Measurements from ENCODE around the gene GEMIN5.
"Not testable (repeated sequence)": the region's sequence is repeated elsewhere in the genome, so short reads cannot be mapped to it uniquely, and the experiment has no call there.

GEMIN5 gene

GRCh38 chr5:154933537-154933936, 4.5 kb downstream of the GEMIN5 start:
- ChIA-PET CTCF (interaction anchor here (1.1 to 1.5 kb wide), 3 partner anchors 11 to 16 kb away, joined by 3 to 6 read pairs (median 3); no protein-coding TSS in a partner anchor), POLR2A (no interaction called here)
- TF ChIP-seq CTCF (IDR thresholded peaks at IDR 0.05; ENCODE audit: control extremely low read depth, extremely low read depth, low read depth, missing control alignments) = no peak
- DNase-seq (ENCODE audit: extremely low spot score) = no peak

DNA sequence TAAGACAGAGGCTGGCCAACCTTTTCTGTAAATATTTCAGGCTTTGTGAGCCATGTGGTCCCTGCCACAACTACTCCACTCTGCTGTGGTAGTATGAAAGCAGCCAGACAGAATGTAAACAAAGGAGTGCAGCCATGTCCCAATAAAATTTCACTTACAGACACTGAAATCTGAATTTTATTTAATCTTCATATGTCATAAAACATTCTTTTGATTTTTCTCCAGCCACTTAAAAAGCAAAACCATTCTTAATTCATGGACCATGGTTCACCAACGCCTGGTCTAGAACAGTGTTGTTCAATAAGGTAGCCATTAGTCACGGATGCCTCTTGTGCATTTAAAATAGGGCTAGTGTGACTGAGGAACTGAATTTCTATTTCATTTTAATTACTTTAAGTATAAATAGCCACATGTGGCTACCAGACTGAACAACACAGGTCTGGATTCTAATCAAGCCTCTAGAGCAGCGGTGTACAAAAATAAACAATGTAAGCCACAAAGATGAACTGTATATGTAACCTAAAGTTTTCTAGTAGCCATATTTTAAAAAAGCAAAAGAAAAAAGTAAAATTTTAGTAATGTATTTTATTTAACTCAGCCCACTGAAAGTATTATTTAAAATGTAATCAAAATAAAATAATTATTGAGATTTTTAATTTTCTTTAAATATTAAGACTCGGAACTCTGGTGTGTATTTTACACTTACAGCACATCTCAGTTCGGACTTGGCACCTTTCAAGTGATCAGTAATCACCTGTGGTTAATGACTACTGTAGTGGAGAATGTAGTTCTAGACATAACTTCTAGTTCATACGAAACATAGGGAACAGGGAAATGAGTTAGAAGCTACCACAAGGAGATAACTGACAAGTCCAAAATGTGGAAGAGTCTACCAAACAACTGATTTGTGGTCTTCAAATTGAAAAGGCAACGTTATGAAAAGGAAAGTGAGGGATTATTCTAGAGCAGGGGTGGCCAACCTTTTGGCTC, 14.3 kb downstream of the GEMIN5 start:
- POLR2A ChIA-PET = no interaction called here
- CTCF ChIA-PET = no interaction called here
- no peak for DNase-seq (ENCODE audit: extremely low spot score)
- TF ChIP-seq CTCF (IDR thresholded peaks at IDR 0.05; ENCODE audit: control extremely low read depth, extremely low read depth, low read depth, missing control alignments) = no peak

GRCh38 chr5:154917757-154918156, 20.3 kb downstream of the GEMIN5 start:
- CTCF ChIA-PET = interaction anchor here (1.0 to 3.7 kb wide), 8 partner anchors 9 to 50 kb away, joined by 3 to 11 read pairs (median 3); no protein-coding TSS in a partner anchor
- no peak for DNase-seq (ENCODE audit: extremely low spot score)
- POLR2A ChIA-PET = no interaction called here
- TF ChIP-seq CTCF (IDR thresholded peaks at IDR 0.05; ENCODE audit: control extremely low read depth, extremely low read depth, low read depth, missing control alignments) = no peak

DNA sequence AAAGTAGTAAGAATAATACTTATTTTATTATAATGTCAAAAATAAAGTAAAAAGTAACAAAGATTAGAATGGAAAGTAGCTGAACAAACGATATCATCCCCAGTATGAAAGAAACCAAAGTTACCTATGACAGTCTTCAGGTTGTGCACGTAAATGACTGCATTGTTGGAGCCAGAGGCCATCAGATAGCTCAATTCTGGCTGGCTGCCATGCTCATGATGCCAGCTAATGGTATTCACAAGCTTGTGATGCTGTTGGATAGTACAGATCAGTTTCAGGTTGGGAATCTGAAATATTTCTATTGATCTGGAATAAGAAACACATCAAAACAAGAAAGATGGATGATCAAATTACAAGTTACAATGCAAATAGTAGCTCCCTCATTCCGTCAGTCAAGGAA, 21.1 kb downstream of the GEMIN5 start:
- no peak for DNase-seq (ENCODE audit: extremely low spot score)
- CTCF ChIA-PET = interaction anchor here (1.0 to 3.7 kb wide), 9 partner anchors 11 to 267 kb away, joined by 3 to 11 read pairs (median 4); no protein-coding TSS in a partner anchor
- POLR2A ChIA-PET = no interaction called here
- TF ChIP-seq CTCF (IDR thresholded peaks at IDR 0.05; ENCODE audit: control extremely low read depth, extremely low read depth, low read depth, missing control alignments) = no peak

DNA sequence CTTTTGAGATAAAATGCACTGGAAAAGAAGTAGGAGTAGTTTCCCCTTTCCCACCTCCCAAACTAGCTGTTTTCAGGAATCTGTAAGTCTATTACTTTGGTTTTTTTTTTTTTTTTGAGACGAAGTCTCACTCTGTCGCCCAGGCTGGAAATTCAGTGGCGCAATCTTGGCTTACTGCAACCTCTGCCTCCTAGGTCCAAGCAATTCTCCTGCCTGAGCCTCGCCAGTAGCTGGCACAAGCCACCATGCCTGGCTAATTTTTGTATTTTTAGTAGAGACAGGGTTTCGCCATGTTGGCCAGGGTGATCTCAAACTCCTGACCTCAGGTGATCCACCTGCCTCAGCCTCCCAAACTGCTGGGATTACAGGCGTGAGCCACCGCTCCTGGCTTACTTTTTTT, 32.4 kb downstream of the GEMIN5 start:
- DNase-seq (ENCODE audit: extremely low spot score) = not testable (repeated sequence)
- POLR2A ChIA-PET = interaction anchor here (0.6 kb wide), 1 partner anchor 47 kb away, joined by 3 read pairs; the partner anchor contains the start of gene CNOT8
- CTCF ChIA-PET = interaction anchor here (1.0 kb wide), 1 partner anchor 12 kb away, joined by 3 read pairs; no protein-coding TSS in a partner anchor

- DNase-seq (ENCODE audit: extremely low spot score) = no peak
- ChIA-PET POLR2A (no interaction called here), CTCF (interaction anchor here (0.9 to 1.4 kb wide), 2 partner anchors 10 to 15 kb away, joined by 3 to 4 read pairs; no protein-coding TSS in a partner anchor)
- no peak for TF ChIP-seq CTCF (IDR thresholded peaks at IDR 0.05; ENCODE audit: control extremely low read depth, extremely low read depth, low read depth, missing control alignments)
These were observed 36.1 kb downstream of the GEMIN5 start for GRCh38 chr5:154901913-154902312.

DNA sequence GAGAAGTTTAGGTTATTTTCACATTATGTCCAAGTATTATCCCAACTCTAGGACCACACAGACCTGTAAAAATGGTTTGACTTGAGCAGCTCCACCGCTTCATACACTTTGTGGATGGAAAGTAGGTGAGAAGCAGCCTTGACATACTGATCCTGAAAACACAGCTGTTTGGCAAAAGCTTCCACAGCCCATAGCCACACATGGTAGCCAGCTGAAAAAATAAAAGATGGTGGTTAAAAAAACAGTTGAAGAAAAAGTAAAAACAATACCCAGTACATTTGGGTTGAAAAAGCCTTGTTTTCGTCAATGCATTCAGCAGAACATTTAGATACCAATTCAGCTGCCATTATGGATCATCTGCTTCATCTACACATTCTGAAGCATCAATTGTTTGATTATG, 36.7 kb downstream of the GEMIN5 start:
- no peak for DNase-seq (ENCODE audit: extremely low spot score)
- POLR2A ChIA-PET = no interaction called here
- TF ChIP-seq CTCF (IDR thresholded peaks at IDR 0.05; ENCODE audit: control extremely low read depth, extremely low read depth, low read depth, missing control alignments) = no peak
- CTCF ChIA-PET = no interaction called here

Measured in GM10248 (cell line).